GM19099 (cell line): ENCODE measurements around the gene LEPR.

Experiments used
- POLR2A ChIP-seq: IDR thresholded peaks from 3 replicates; pipeline ENCODE4 v1.6.1; 2011; ENCODE audit warnings: low read depth; ENCODE audit not compliant: insufficient read length; ENCODE audit errors: extremely low read depth

LEPR gene

GRCh38 chr1:65423884-65424572 is 3.6 kb downstream of the LEPR start:
- no peak for TF ChIP-seq POLR2A

- no peak for TF ChIP-seq POLR2A
Measured at GRCh38 chr1:65424573-65424889, 4.1 kb downstream of the LEPR start.

- TF ChIP-seq POLR2A, result no peak
Measured at GRCh38 chr1:65425006-65425405, 4.5 kb downstream of the LEPR start.

- no peak for TF ChIP-seq POLR2A
Measured at GRCh38 chr1:65425697-65426096, 5.2 kb downstream of the LEPR start.

- TF ChIP-seq POLR2A, result no peak
Measured at GRCh38 chr1:65429078-65429477, 8.6 kb downstream of the LEPR start.

- no peak for TF ChIP-seq POLR2A
Measured at GRCh38 chr1:65429806-65430205, 9.3 kb downstream of the LEPR start.

GRCh38 chr1:65431111-65431705 is 10.7 kb downstream of the LEPR start:
- TF ChIP-seq POLR2A, result no peak

- TF ChIP-seq POLR2A, result no peak
Measured at GRCh38 chr1:65432918-65433317, 12.4 kb downstream of the LEPR start.

- TF ChIP-seq POLR2A, result no peak
Measured at GRCh38 chr1:65434255-65434654, 13.8 kb downstream of the LEPR start.

- no peak for TF ChIP-seq POLR2A
Measured at GRCh38 chr1:65434760-65435159, 14.3 kb downstream of the LEPR start.

GRCh38 chr1:65435987-65436386 is 15.5 kb downstream of the LEPR start:
- TF ChIP-seq POLR2A, result no peak

GRCh38 chr1:65437616-65438015 is 17.1 kb downstream of the LEPR start:
- TF ChIP-seq POLR2A, result no peak

- TF ChIP-seq POLR2A, result no peak
Measured at GRCh38 chr1:65440322-65440900, 19.9 kb downstream of the LEPR start.

GRCh38 chr1:65440915-65441314 is 20.4 kb downstream of the LEPR start:
- TF ChIP-seq POLR2A, result no peak

GRCh38 chr1:65441464-65441863 is 21.0 kb downstream of the LEPR start:
- TF ChIP-seq POLR2A, result no peak

- TF ChIP-seq POLR2A, result no peak
Measured at GRCh38 chr1:65442442-65442841, 22.0 kb downstream of the LEPR start.

GRCh38 chr1:65443647-65444046 is 23.2 kb downstream of the LEPR start:
- no peak for TF ChIP-seq POLR2A

- no peak for TF ChIP-seq POLR2A
Measured at GRCh38 chr1:65444128-65444640, 23.7 kb downstream of the LEPR start.
